ENCODE data around the gene FMN2.

FMN2 gene

GRCh38 chr1:240287722-240288121 lies 196.0 kb downstream of the FMN2 start:
- Histone ChIP-seq H3K36me3 (ENCODE audit: control insufficient read depth in 1 of 2, insufficient read depth in 2 of 2, low read length in 2 of 2) (no peaks in the 10 kb centered on the region), H3K27ac (ENCODE audit: low read depth, low read length) (no peak overlapping the region), H3K27me3 (ENCODE audit: control insufficient read depth in 1 of 2, insufficient read depth in 2 of 2, low read length in 2 of 2) (no peaks in the 10 kb centered on the region), H3K9ac (ENCODE audit: low read depth in 1 of 2, low read length in 2 of 2) (no peak overlapping the region), H3K4me3 (ENCODE audit: low read depth in 1 of 2, low read length in 2 of 2) (no peak overlapping the region), H3K4me1 (ENCODE audit: control insufficient read depth in 1 of 2, insufficient read depth in 2 of 2, low read length in 2 of 2) (no peaks in the 10 kb centered on the region), H3K9me3 (ENCODE audit: control insufficient read depth in 1 of 2, low read length in 2 of 2) (no peaks in the 10 kb centered on the region)

- no peaks in the 10 kb centered on the region for H3K9me3 ChIP-seq (ENCODE audit: control insufficient read depth in 1 of 2, low read length in 2 of 2)
- no peaks in the 10 kb centered on the region for H3K4me1 ChIP-seq (ENCODE audit: control insufficient read depth in 1 of 2, insufficient read depth in 2 of 2, low read length in 2 of 2)
- H3K9ac ChIP-seq (ENCODE audit: low read depth in 1 of 2, low read length in 2 of 2) = no peak overlapping the region
- H3K36me3 ChIP-seq (ENCODE audit: control insufficient read depth in 1 of 2, insufficient read depth in 2 of 2, low read length in 2 of 2) = no peaks in the 10 kb centered on the region
- H3K27me3 ChIP-seq (ENCODE audit: control insufficient read depth in 1 of 2, insufficient read depth in 2 of 2, low read length in 2 of 2) = no peaks in the 10 kb centered on the region
- H3K4me3 ChIP-seq (ENCODE audit: low read depth in 1 of 2, low read length in 2 of 2) = no peak overlapping the region
- no peak overlapping the region for H3K27ac ChIP-seq (ENCODE audit: low read depth, low read length)
These were observed 202.0 kb downstream of the FMN2 start for GRCh38 chr1:240293706-240294105.

GRCh38 chr1:240294566-240294965 lies 202.9 kb downstream of the FMN2 start:
- H3K4me3 ChIP-seq (ENCODE audit: low read depth in 1 of 2, low read length in 2 of 2) = no peak overlapping the region
- no peaks in the 10 kb centered on the region for H3K9me3 ChIP-seq (ENCODE audit: control insufficient read depth in 1 of 2, low read length in 2 of 2)
- H3K4me1 ChIP-seq (ENCODE audit: control insufficient read depth in 1 of 2, insufficient read depth in 2 of 2, low read length in 2 of 2) = no peaks in the 10 kb centered on the region
- H3K27ac ChIP-seq (ENCODE audit: low read depth, low read length) = no peak overlapping the region
- no peaks in the 10 kb centered on the region for H3K27me3 ChIP-seq (ENCODE audit: control insufficient read depth in 1 of 2, insufficient read depth in 2 of 2, low read length in 2 of 2)
- no peak overlapping the region for H3K9ac ChIP-seq (ENCODE audit: low read depth in 1 of 2, low read length in 2 of 2)
- H3K36me3 ChIP-seq (ENCODE audit: control insufficient read depth in 1 of 2, insufficient read depth in 2 of 2, low read length in 2 of 2) = no peaks in the 10 kb centered on the region

- H3K27ac ChIP-seq (ENCODE audit: low read depth, low read length) = no peak overlapping the region
- no peaks in the 10 kb centered on the region for H3K27me3 ChIP-seq (ENCODE audit: control insufficient read depth in 1 of 2, insufficient read depth in 2 of 2, low read length in 2 of 2)
- no peaks in the 10 kb centered on the region for H3K9me3 ChIP-seq (ENCODE audit: control insufficient read depth in 1 of 2, low read length in 2 of 2)
- no peak overlapping the region for H3K9ac ChIP-seq (ENCODE audit: low read depth in 1 of 2, low read length in 2 of 2)
- no peaks in the 10 kb centered on the region for H3K4me1 ChIP-seq (ENCODE audit: control insufficient read depth in 1 of 2, insufficient read depth in 2 of 2, low read length in 2 of 2)
- no peak overlapping the region for H3K4me3 ChIP-seq (ENCODE audit: low read depth in 1 of 2, low read length in 2 of 2)
- no peaks in the 10 kb centered on the region for H3K36me3 ChIP-seq (ENCODE audit: control insufficient read depth in 1 of 2, insufficient read depth in 2 of 2, low read length in 2 of 2)
These were observed 204.1 kb downstream of the FMN2 start for GRCh38 chr1:240295811-240296210.

- no peaks in the 10 kb centered on the region for H3K9me3 ChIP-seq (ENCODE audit: control insufficient read depth in 1 of 2, low read length in 2 of 2)
- H3K9ac ChIP-seq (ENCODE audit: low read depth in 1 of 2, low read length in 2 of 2) = no peak overlapping the region
- H3K27me3 ChIP-seq (ENCODE audit: control insufficient read depth in 1 of 2, insufficient read depth in 2 of 2, low read length in 2 of 2) = no peaks in the 10 kb centered on the region
- H3K36me3 ChIP-seq (ENCODE audit: control insufficient read depth in 1 of 2, insufficient read depth in 2 of 2, low read length in 2 of 2) = no peaks in the 10 kb centered on the region
- H3K27ac ChIP-seq (ENCODE audit: low read depth, low read length) = no peak overlapping the region
- H3K4me1 ChIP-seq (ENCODE audit: control insufficient read depth in 1 of 2, insufficient read depth in 2 of 2, low read length in 2 of 2) = no peaks in the 10 kb centered on the region
- no peak overlapping the region for H3K4me3 ChIP-seq (ENCODE audit: low read depth in 1 of 2, low read length in 2 of 2)
These were observed 212.8 kb downstream of the FMN2 start for GRCh38 chr1:240304466-240304865.

- Histone ChIP-seq H3K36me3 (ENCODE audit: control insufficient read depth in 1 of 2, insufficient read depth in 2 of 2, low read length in 2 of 2) (no peaks in the 10 kb centered on the region), H3K9me3 (ENCODE audit: control insufficient read depth in 1 of 2, low read length in 2 of 2) (no peaks in the 10 kb centered on the region), H3K27ac (ENCODE audit: low read depth, low read length) (no peak overlapping the region)
These were observed 215.0 kb downstream of the FMN2 start for GRCh38 chr1:240306673-240307072.

GRCh38 chr1:240308096-240308495 lies 216.4 kb downstream of the FMN2 start:
- H3K9ac ChIP-seq (ENCODE audit: low read depth in 1 of 2, low read length in 2 of 2) = no peak overlapping the region
- H3K27ac ChIP-seq (ENCODE audit: low read depth, low read length) = no peak overlapping the region
- no peaks in the 10 kb centered on the region for H3K27me3 ChIP-seq (ENCODE audit: control insufficient read depth in 1 of 2, insufficient read depth in 2 of 2, low read length in 2 of 2)
- H3K9me3 ChIP-seq (ENCODE audit: control insufficient read depth in 1 of 2, low read length in 2 of 2) = no peaks in the 10 kb centered on the region
- no peaks in the 10 kb centered on the region for H3K4me1 ChIP-seq (ENCODE audit: control insufficient read depth in 1 of 2, insufficient read depth in 2 of 2, low read length in 2 of 2)
- no peak overlapping the region for H3K4me3 ChIP-seq (ENCODE audit: low read depth in 1 of 2, low read length in 2 of 2)
- no peaks in the 10 kb centered on the region for H3K36me3 ChIP-seq (ENCODE audit: control insufficient read depth in 1 of 2, insufficient read depth in 2 of 2, low read length in 2 of 2)

More at GRCh38 chr1:240306673-240307072, 215.0 kb downstream of the FMN2 start:
- no peaks in the 10 kb centered on the region for H3K4me1 ChIP-seq (ENCODE audit: control insufficient read depth in 1 of 2, insufficient read depth in 2 of 2, low read length in 2 of 2)
- H3K9ac ChIP-seq (ENCODE audit: low read depth in 1 of 2, low read length in 2 of 2) = no peak overlapping the region
- no peak overlapping the region for H3K4me3 ChIP-seq (ENCODE audit: low read depth in 1 of 2, low read length in 2 of 2)
- H3K27me3 ChIP-seq (ENCODE audit: control insufficient read depth in 1 of 2, insufficient read depth in 2 of 2, low read length in 2 of 2) = no peaks in the 10 kb centered on the region

- Histone ChIP-seq H3K36me3 (ENCODE audit: control insufficient read depth in 1 of 2, insufficient read depth in 2 of 2, low read length in 2 of 2) (no peaks in the 10 kb centered on the region), H3K27ac (ENCODE audit: low read depth, low read length) (no peak overlapping the region), H3K9ac (ENCODE audit: low read depth in 1 of 2, low read length in 2 of 2) (no peak overlapping the region), H3K9me3 (ENCODE audit: control insufficient read depth in 1 of 2, low read length in 2 of 2) (no peaks in the 10 kb centered on the region), H3K4me3 (ENCODE audit: low read depth in 1 of 2, low read length in 2 of 2) (no peak overlapping the region), H3K27me3 (ENCODE audit: control insufficient read depth in 1 of 2, insufficient read depth in 2 of 2, low read length in 2 of 2) (no peaks in the 10 kb centered on the region), H3K4me1 (ENCODE audit: control insufficient read depth in 1 of 2, insufficient read depth in 2 of 2, low read length in 2 of 2) (no peaks in the 10 kb centered on the region)
These were observed 218.1 kb downstream of the FMN2 start for GRCh38 chr1:240309769-240310168.

GRCh38 chr1:240310226-240310925 lies 218.7 kb downstream of the FMN2 start:
- no peaks in the 10 kb centered on the region for H3K4me1 ChIP-seq (ENCODE audit: control insufficient read depth in 1 of 2, insufficient read depth in 2 of 2, low read length in 2 of 2)
- H3K4me3 ChIP-seq (ENCODE audit: low read depth in 1 of 2, low read length in 2 of 2) = no peak overlapping the region
- no peak overlapping the region for H3K27ac ChIP-seq (ENCODE audit: low read depth, low read length)
- no peak overlapping the region for H3K9ac ChIP-seq (ENCODE audit: low read depth in 1 of 2, low read length in 2 of 2)
- H3K36me3 ChIP-seq (ENCODE audit: control insufficient read depth in 1 of 2, insufficient read depth in 2 of 2, low read length in 2 of 2) = no peaks in the 10 kb centered on the region
- H3K27me3 ChIP-seq (ENCODE audit: control insufficient read depth in 1 of 2, insufficient read depth in 2 of 2, low read length in 2 of 2) = no peaks in the 10 kb centered on the region
- no peaks in the 10 kb centered on the region for H3K9me3 ChIP-seq (ENCODE audit: control insufficient read depth in 1 of 2, low read length in 2 of 2)

- no peak overlapping the region for H3K4me3 ChIP-seq (ENCODE audit: low read depth in 1 of 2, low read length in 2 of 2)
- no peaks in the 10 kb centered on the region for H3K4me1 ChIP-seq (ENCODE audit: control insufficient read depth in 1 of 2, insufficient read depth in 2 of 2, low read length in 2 of 2)
- H3K9me3 ChIP-seq (ENCODE audit: control insufficient read depth in 1 of 2, low read length in 2 of 2) = no peaks in the 10 kb centered on the region
- H3K9ac ChIP-seq (ENCODE audit: low read depth in 1 of 2, low read length in 2 of 2) = no peak overlapping the region
- H3K27me3 ChIP-seq (ENCODE audit: control insufficient read depth in 1 of 2, insufficient read depth in 2 of 2, low read length in 2 of 2) = no peaks in the 10 kb centered on the region
- no peak overlapping the region for H3K27ac ChIP-seq (ENCODE audit: low read depth, low read length)
- no peaks in the 10 kb centered on the region for H3K36me3 ChIP-seq (ENCODE audit: control insufficient read depth in 1 of 2, insufficient read depth in 2 of 2, low read length in 2 of 2)
These were observed 221.2 kb downstream of the FMN2 start for GRCh38 chr1:240312872-240313271.
